Measurements from ENCODE around the gene USP32. TPM values are rescaled to one million over a fixed set of nuclear protein-coding genes. Genes with fewer than 3 reads are reported as not detected.

USP32 gene
- total and polyA plus RNA-seq, 2 of the 8 experiments (the other 6 are each of a cell fraction or from before 2014, with no cell fraction given): 29.6 to 112 TPM

- Histone ChIP-seq H3K18ac (ENCODE audit: extremely low read depth, low read length) (no peak overlapping the region), H2BK5ac (ENCODE audit: low read depth, low read length) (no peak overlapping the region), H4K20me1 (replicated peaks in 1 of 2; ENCODE audit: control insufficient read depth in 1 of 2, insufficient read depth in 2 of 2, low read length in 2 of 2) (no peaks in the 10 kb centered on the region), H3K4me3 (ENCODE audit: extremely low read depth in 1 of 4, insufficient read depth in 2 of 4, low read depth in 3 of 4, low read length in 4 of 4) (no peak overlapping the region), H3K36me3 (ENCODE audit: control insufficient read depth in 2 of 4, insufficient read depth in 4 of 4, low read length in 3 of 4) (no peaks in the 10 kb centered on the region), H3K27ac (ENCODE audit: low read depth, low read length) (no peak overlapping the region), H4K91ac (replicated peaks; ENCODE audit: insufficient read length, low read length) (no peak overlapping the region), H3K4me1 (replicated peaks in 1 of 4; ENCODE audit: control insufficient read depth in 3 of 4, insufficient read depth in 4 of 4, low read length in 3 of 4) (no peaks in the 10 kb centered on the region), H3K14ac (ENCODE audit: insufficient read length) (no peak overlapping the region), H3K4me2 (ENCODE audit: insufficient read depth in 1 of 2, low read depth in 2 of 2, low read length in 2 of 2) (no peak overlapping the region), H3K79me1 (ENCODE audit: low read depth, low read length) (no peaks in the 10 kb centered on the region), H4K8ac (ENCODE audit: extremely low read depth, insufficient read depth, low read length) (no peak overlapping the region), H2BK15ac (ENCODE audit: low read length) (no peak overlapping the region), H3K79me2 (ENCODE audit: control insufficient read depth in 1 of 2, insufficient read depth in 2 of 2, low read length in 2 of 2) (no peaks in the 10 kb centered on the region), H3K56ac (replicated peaks; ENCODE audit: insufficient read length, low read depth, low read length) (no peak overlapping the region), H2BK120ac (replicated peaks; ENCODE audit: low read depth, low read length) (no peak overlapping the region), H3K4ac (replicated peaks; ENCODE audit: insufficient read length, low read depth, low read length) (no peak overlapping the region), H4K5ac (ENCODE audit: insufficient read length, low read depth, low read length) (no peak overlapping the region), H2AFZ (ENCODE audit: low read length) (no peak overlapping the region), H2AK5ac (ENCODE audit: low read depth, low read length) (no peak overlapping the region), H3K9me3 (ENCODE audit: insufficient read depth in 2 of 2, low read depth in 1 of 2, low read length in 1 of 2) (no peaks in the 10 kb centered on the region), H2BK12ac (ENCODE audit: low read depth, low read length) (no peak overlapping the region), H3K27me3 (replicated peaks in 1 of 4; ENCODE audit: control insufficient read depth in 3 of 4, extremely low read depth in 1 of 4, insufficient read depth in 3 of 4, low read length in 3 of 4) (no peaks in the 10 kb centered on the region), H2BK20ac (ENCODE audit: low read length) (no peak overlapping the region), H3K23me2 (ENCODE audit: low read depth, low read length) (no peaks in the 10 kb centered on the region; the same call in 1 of the 2 replicates), H3K23ac (ENCODE audit: insufficient read length) (no peak overlapping the region), H3K9ac (replicated peaks in 1 of 4; ENCODE audit: extremely low read depth in 1 of 4, low read depth in 3 of 4, low read length in 3 of 4) (no peak overlapping the region)
- ChIA-PET CTCF (ENCODE audit: partially characterized antibody) (interaction anchor here (0.6 kb wide), 1 partner anchor 175 kb away, joined by 5 read pairs; no protein-coding TSS in a partner anchor), POLR2A (ENCODE audit: partially characterized antibody) (interaction anchor here (0.5 kb wide), 1 partner anchor 10 kb away, joined by 3 read pairs; no protein-coding TSS in a partner anchor)
- FAIRE-seq: no peak
- DNase-seq (ENCODE audit: low read depth in 1 of 2, low spot score in 2 of 2): no peak
- whole genome bisulfite sequencing, 2 experiments (ENCODE audit: extremely low coverage in 1 of 2, insufficient coverage in 1 of 2, insufficient read length in 1 of 2, insufficient replicate concordance in 2 of 2, low coverage in 1 of 2, low lambda C conversion rate in 2 of 2, missing lambda C conversion rate in 1 of 2): 88% methylated on average over 2 of the region's 2 CpGs; no CpG with 5 or more reads in 1 of the 2 experiments
- no peak for TF ChIP-seq JUN (IDR thresholded peaks at IDR 0.05; ENCODE audit: low read depth, low read length)
- no peak for TF ChIP-seq EZH2 (IDR thresholded peaks at IDR 0.05; ENCODE audit: low read depth, low read length, severe bottlenecking)
- no peak for TF ChIP-seq SIRT6 (IDR thresholded peaks at IDR 0.05; ENCODE audit: low read length)
- no peak for TF ChIP-seq MAFK (IDR thresholded peaks at IDR 0.05; ENCODE audit: low read depth, low read length)
- TF ChIP-seq EP300 (IDR thresholded peaks at IDR 0.05; ENCODE audit: borderline replicate concordance in 1 of 2, low read depth in 2 of 2, low read length in 2 of 2): no peak
- TF ChIP-seq CTCF (IDR thresholded peaks at IDR 0.05; ENCODE audit: control extremely low read depth in 1 of 3, insufficient read depth in 1 of 3, low read depth in 1 of 3, low read length in 3 of 3): no peak
- TF ChIP-seq TBP (IDR thresholded peaks at IDR 0.05; ENCODE audit: low read depth, low read length): no peak
- no peak for TF ChIP-seq HDAC2 (IDR thresholded peaks at IDR 0.05; ENCODE audit: borderline replicate concordance in 1 of 2, low read depth in 2 of 2, low read length in 2 of 2)
- TF ChIP-seq GTF2F1 (IDR thresholded peaks at IDR 0.05; ENCODE audit: borderline replicate concordance, low read depth, low read length): no peak
- no peak for TF ChIP-seq CBX8 (IDR thresholded peaks at IDR 0.05; ENCODE audit: borderline replicate concordance, low read depth, low read length)
- no peak for TF ChIP-seq SP4 (IDR thresholded peaks at IDR 0.05; ENCODE audit: low read length)
These were observed 24.5 kb upstream of the USP32 start for GRCh38 chr17:60416368-60416925.
